Stimulated activated naive CD4-positive, alpha-beta T cell (primary cell): ENCODE data around the gene CNOT3.
"Not testable (repeated sequence)": the region's sequence is repeated elsewhere in the genome, so short reads cannot be mapped to it uniquely, and the experiment has no call there.

Source experiments
- DNase-seq, 6 experiments: peaks; one replicate each; lab custom pipeline; 2025; lab: John Stamatoyannopoulos, UW

CNOT3 gene

DNA sequence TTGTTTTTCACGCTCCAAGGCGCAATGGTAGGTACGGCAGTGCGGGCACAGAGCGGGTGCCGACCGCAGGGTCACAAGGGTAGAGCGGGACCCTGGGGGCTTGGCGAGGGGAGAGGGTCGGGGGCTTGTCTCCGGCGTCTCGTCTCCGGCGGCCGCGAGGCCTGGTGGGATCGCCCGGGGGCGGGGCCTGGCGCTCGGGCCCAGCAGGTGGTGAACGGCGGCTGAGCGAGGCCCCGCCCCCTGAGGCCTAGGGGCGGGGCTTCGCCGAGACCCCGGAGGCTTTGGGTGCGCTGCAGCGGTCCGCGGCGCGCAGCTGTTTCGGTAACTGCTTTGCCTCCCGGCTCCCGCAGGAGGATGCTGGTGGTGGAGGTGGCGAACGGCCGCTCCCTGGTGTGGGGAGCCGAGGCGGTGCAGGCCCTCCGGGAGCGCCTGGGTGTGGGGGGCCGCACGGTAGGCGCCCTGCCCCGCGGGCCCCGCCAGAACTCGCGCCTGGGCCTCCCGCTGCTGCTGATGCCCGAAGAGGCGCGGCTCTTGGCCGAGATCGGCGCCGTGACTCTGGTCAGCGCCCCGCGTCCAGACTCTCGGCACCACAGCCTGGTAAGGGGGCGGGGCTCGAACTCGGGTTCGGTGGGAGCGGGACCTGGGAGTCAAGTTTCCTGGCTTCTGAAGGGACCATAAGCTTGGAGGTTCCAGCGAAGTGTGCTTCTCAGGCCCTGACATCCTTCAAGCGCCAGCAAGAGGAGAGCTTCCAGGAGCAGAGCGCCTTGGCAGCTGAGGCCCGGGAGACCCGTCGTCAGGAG is 53.6 kb downstream of the CNOT3 start, which contains the start of gene TSEN34:
Gene TSEN34, plus strand, starts transcription at position 298 of the 800 bp plus-strand sequence. Its CDS starts 57 bp downstream, at position 355.
- DNase-seq: peak in 5 of 6 experiments; percentile 89 to 99 (median 96)

- DNase-seq: no peak
Measured at GRCh38 chr19:54191811-54192453, 54.4 kb downstream of the CNOT3 start.

DNA sequence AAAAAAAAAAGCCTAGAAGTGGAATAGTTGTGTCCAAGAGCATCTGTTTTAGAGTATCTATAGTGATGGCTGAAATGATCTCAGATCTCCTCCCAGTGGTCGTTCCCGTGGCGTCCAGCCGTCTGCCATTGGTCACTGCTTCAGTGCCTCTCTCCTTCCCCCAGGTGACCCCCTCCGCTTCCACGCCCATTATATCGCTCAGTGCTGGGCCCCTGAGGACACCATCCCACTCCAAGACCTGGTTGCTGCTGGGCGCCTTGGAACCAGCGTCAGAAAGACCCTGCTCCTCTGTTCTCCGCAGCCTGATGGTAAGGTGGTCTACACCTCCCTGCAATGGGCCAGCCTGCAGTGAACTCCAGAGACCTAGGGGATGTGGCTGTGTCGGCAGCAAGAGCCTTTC is 55.4 kb downstream of the CNOT3 start:
- no peak for DNase-seq

- DNase-seq: not testable (repeated sequence)
Measured at GRCh38 chr19:54194463-54194862, 56.9 kb downstream of the CNOT3 start.

- DNase-seq: no peak
Measured at GRCh38 chr19:54196536-54196935, 59.0 kb downstream of the CNOT3 start.

GRCh38 chr19:54197121-54197520 is 59.6 kb downstream of the CNOT3 start:
- DNase-seq: no peak

- no peak for DNase-seq
Measured at GRCh38 chr19:54199401-54199800, 61.8 kb downstream of the CNOT3 start.

DNA sequence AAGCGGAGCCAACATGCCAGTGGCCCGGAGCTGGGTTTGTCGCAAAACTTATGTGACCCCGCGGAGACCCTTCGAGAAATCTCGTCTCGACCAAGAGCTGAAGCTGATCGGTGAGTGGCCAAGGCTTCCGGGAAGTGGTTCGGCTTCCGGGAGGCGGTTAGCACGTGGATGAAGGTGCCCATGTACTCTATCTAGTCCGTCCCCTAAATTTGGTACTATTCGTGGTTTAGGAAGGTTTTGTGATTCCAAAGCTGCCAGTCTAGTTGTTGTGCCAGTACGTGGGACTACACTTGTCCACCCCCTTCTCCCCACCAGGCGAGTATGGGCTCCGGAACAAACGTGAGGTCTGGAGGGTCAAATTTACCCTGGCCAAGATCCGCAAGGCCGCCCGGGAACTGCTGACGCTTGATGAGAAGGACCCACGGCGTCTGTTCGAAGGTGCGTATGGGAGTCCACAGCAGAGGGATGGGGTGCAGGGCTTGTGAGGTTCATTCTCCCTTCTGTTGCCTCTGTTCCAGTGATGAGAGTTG is 63.7 kb downstream of the CNOT3 start:
- DNase-seq: no peak

DNA sequence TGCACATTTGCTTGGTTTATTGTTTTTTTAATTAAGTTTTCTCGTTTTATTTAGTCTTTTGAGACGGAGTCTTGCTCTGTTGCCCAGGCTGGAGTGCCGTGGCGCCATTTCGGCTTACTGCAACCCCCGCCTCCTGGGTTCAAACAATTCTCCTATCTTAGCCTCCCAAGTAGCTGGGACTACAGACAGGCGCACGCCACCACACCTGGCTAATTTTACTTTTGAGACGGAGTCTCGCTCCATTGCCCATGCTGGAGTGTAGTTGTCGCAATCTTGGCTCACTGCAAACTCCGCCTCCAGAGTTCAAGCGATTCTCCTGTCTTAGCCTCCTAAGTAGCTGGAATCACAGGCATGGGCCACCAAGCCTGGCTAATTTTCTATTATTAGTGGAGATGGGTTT is 64.4 kb downstream of the CNOT3 start:
- DNase-seq: no peak

- no peak for DNase-seq
Measured at GRCh38 chr19:54203151-54203611, 65.6 kb downstream of the CNOT3 start.

GRCh38 chr19:54204767-54205468 is 67.4 kb downstream of the CNOT3 start:
- no peak for DNase-seq
